Vagina (tissue), 2 donors: ENCODE data around the gene CNGB1. TPM values are rescaled to one million over a fixed set of nuclear protein-coding genes. Genes with fewer than 3 reads are reported as not detected.
"Not testable (repeated sequence)": the region's sequence is repeated elsewhere in the genome, so short reads cannot be mapped to it uniquely, and the experiment has no call there.

ENCODE experiments used
- DNase-seq, 2 donors: peaks; one replicate each; pipeline ENCODE4 v3.0.0-alpha.2; 2017; ENCODE audit errors: extremely low spot score in 2 of 2
- H3K27ac ChIP-seq: fragments of 200-600 bp; sonication (generic); one replicate; pipeline ENCODE4 v1.5.1; 2019
- H3K27me3 ChIP-seq: fragments of 200-600 bp; sonication (generic); one replicate; pipeline ENCODE4 v1.5.1; 2019
- H3K36me3 ChIP-seq, 2 donors: fragments of 200-600 bp; sonication (generic); one replicate each; pipeline ENCODE4 v1.5.1; 2017 to 2019
- H3K4me1 ChIP-seq: fragments of 200-600 bp; sonication (generic); one replicate; pipeline ENCODE4 v1.5.1; 2019
- H3K4me3 ChIP-seq, 2 donors: fragments of 200-600 bp; sonication (generic); 1 replicate in 1 of 2; 2 replicates in 1 of 2; pipeline ENCODE4 v1.5.1; 2016 to 2019
- H3K9me3 ChIP-seq: fragments of 200-600 bp; sonication (generic); one replicate; pipeline ENCODE4 v1.5.1; 2019
- POLR2A ChIP-seq, 2 donors: fragments of 450-650 bp; IDR thresholded peaks; one replicate each; pipeline ENCODE4 v1.6.1; 2017; ENCODE audit warnings: antibody characterized with exemption in 2 of 2, mild to moderate bottlenecking in 2 of 2, moderate library complexity in 2 of 2
- POLR2AphosphoS5 ChIP-seq, 2 donors: sonication (generic); formaldehyde crosslinking; IDR thresholded peaks; one replicate each; pipeline ENCODE4 v1.9.0; 2017; ENCODE audit warnings: antibody characterized with exemption in 2 of 2, mild to moderate bottlenecking in 2 of 2, low read depth in 1 of 2; ENCODE audit not compliant: insufficient read depth in 1 of 2
- intact Hi-C: fragments of 100-400 bp; cut with DNase I; formaldehyde crosslinking; loops from one replicate; pipeline ENCODE4 v1.15.1; 2023
- total RNA-seq: library from RNA; depleted of rRNA; stranded (reverse); fragments of >200 nt; gene quantifications from one replicate; pipeline ENCODE4 v1.2.3, GENCODE V29; 2016
- TF ChIP-seq, protein P1 (sequence below), 3 experiments: fragments of 450-650 bp in 2 of 3; fragments of 200-600 bp in 1 of 3; sonication (generic) in 1 of 3; IDR thresholded peaks; one replicate each; pipeline ENCODE4 v1.5.1; 2017 to 2019; ENCODE audit warnings: antibody characterized with exemption in 3 of 3, mild to moderate bottlenecking in 2 of 3, moderate library complexity in 2 of 3

Gene CNGB1
- total RNA-seq, 1 donor from 2014 or later = not detected

GRCh38 chr16:57946181-57946801 is 24.6 kb downstream of the CNGB1 start:
- H3K9me3 ChIP-seq = no peaks in the 10 kb centered on the region
- no peak for DNase-seq
- H3K27ac ChIP-seq = no peak overlapping the region
- H3K27me3 ChIP-seq = no peaks in the 10 kb centered on the region
- H3K4me3 ChIP-seq = no peak overlapping the region
- H3K4me1 ChIP-seq = no peaks in the 10 kb centered on the region
- intact Hi-C loops = no loop called here
- no peaks in the 10 kb centered on the region for H3K36me3 ChIP-seq
- no peak for TF ChIP-seq POLR2AphosphoS5 (IDR thresholded peaks at IDR 0.05; ENCODE audit: insufficient read depth in 1 of 2, low read depth in 1 of 2)

GRCh38 chr16:57945740-57946138 is 25.2 kb downstream of the CNGB1 start:
- intact Hi-C loops = no loop called here
- DNase-seq = no peak
- no peak overlapping the region for H3K27ac ChIP-seq
- H3K36me3 ChIP-seq = no peaks in the 10 kb centered on the region
- no peaks in the 10 kb centered on the region for H3K4me1 ChIP-seq
- no peaks in the 10 kb centered on the region for H3K9me3 ChIP-seq
- TF ChIP-seq, protein P1, sequence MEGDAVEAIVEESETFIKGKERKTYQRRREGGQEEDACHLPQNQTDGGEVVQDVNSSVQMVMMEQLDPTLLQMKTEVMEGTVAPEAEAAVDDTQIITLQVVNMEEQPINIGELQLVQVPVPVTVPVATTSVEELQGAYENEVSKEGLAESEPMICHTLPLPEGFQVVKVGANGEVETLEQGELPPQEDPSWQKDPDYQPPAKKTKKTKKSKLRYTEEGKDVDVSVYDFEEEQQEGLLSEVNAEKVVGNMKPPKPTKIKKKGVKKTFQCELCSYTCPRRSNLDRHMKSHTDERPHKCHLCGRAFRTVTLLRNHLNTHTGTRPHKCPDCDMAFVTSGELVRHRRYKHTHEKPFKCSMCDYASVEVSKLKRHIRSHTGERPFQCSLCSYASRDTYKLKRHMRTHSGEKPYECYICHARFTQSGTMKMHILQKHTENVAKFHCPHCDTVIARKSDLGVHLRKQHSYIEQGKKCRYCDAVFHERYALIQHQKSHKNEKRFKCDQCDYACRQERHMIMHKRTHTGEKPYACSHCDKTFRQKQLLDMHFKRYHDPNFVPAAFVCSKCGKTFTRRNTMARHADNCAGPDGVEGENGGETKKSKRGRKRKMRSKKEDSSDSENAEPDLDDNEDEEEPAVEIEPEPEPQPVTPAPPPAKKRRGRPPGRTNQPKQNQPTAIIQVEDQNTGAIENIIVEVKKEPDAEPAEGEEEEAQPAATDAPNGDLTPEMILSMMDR (IDR thresholded peaks at IDR 0.05) = no peak
- no peak for TF ChIP-seq POLR2AphosphoS5 (IDR thresholded peaks at IDR 0.05; ENCODE audit: insufficient read depth in 1 of 2, low read depth in 1 of 2)
- no peak for TF ChIP-seq POLR2A (IDR thresholded peaks at IDR 0.05)
- no peaks in the 10 kb centered on the region for H3K27me3 ChIP-seq
- no peak overlapping the region for H3K4me3 ChIP-seq

DNA sequence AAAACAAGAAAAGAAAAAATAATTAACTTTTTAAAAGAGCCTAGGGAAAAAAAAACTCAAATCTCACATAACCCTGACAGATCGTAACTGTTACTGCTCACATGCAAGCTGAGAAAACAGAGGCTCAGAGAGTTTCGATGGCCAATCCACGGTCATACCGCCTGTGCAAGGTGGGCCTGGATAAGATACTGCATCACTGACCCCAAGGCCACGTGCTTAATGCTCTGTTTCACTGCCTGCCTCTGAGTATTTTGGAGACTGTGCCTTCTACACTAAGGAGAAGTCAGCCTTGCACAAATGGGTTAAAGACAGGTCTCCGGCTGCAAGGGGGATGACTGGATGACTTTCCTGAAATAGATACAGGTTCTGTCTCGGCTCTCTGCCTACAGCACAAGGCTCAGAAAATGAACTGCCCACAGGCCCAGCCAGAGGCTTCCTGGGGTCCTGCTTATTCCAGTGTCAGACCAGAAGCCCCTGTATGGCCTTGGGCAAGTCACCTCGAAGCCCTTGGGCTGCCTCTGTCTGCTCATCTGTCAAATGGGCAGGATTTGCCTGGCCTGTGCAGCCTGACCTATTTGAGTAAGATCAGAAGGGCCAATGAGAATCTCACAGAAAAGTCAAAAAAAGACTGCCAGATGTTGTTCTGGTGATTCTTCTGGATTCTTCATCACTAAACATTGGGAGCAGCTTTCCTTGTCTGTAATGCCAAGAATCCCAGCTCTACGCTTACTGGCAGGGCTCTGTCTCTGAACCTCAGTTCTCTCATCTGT is 25.8 kb downstream of the CNGB1 start:
- Histone ChIP-seq H3K36me3 (no peaks in the 10 kb centered on the region), H3K27me3 (no peaks in the 10 kb centered on the region), H3K4me1 (no peaks in the 10 kb centered on the region), H3K4me3 (no peak overlapping the region), H3K27ac (no peak overlapping the region), H3K9me3 (no peaks in the 10 kb centered on the region)
- intact Hi-C loops = no loop called here
- TF ChIP-seq, protein P1 (IDR thresholded peaks at IDR 0.05) = no peak
- TF ChIP-seq POLR2A (IDR thresholded peaks at IDR 0.05) (no peak), POLR2AphosphoS5 (IDR thresholded peaks at IDR 0.05; ENCODE audit: insufficient read depth in 1 of 2, low read depth in 1 of 2) (no peak)
- DNase-seq = no peak

GRCh38 chr16:57943381-57943780 is 27.5 kb downstream of the CNGB1 start:
- DNase-seq, H3K4me1 ChIP-seq, H3K27me3 ChIP-seq, H3K4me3 ChIP-seq, H3K27ac ChIP-seq, H3K9me3 ChIP-seq, intact Hi-C loops, H3K36me3 ChIP-seq: not testable (repeated sequence)

GRCh38 chr16:57941901-57942300 is 29.0 kb downstream of the CNGB1 start:
- H3K27ac ChIP-seq, H3K4me3 ChIP-seq, H3K9me3 ChIP-seq, H3K27me3 ChIP-seq, H3K4me1 ChIP-seq, H3K36me3 ChIP-seq, intact Hi-C loops, DNase-seq: not testable (repeated sequence)

DNA sequence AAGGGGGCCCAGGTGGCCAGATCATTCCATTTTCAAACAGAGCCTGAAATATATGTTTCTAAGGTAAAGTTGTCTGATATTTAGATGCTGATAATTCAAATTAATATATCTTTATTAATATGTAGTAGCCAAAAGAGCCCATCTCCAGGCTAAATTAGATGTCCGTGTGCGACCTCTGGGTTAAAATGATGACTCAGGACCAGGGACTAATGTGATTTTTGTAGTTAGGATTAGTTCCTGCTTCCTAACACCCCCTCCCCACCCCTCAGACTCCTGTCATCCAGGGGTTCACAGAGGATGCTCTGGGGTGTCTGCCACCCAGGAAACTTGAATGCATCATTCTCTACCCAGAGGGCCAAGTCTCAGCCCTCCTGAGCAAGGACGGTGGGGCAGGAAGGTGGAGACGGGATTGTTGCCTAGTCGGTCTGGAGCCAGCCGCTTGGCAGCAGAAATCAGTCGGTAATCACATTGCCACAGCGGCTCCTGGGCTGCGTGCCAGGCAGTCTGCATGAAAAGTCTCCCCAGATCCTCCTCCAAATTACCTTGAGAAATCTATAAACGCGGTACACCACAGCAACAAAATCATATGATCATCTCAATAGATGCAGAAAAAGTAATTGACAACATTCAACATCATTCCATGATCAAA is 29.8 kb downstream of the CNGB1 start:
- intact Hi-C loops = no loop called here
- Histone ChIP-seq H3K4me1 (peaks cover 10% of the 10 kb centered on the region), H3K9me3 (no peaks in the 10 kb centered on the region), H3K27ac (no peak overlapping the region), H3K4me3 (no peak overlapping the region), H3K36me3 (no peaks in the 10 kb centered on the region), H3K27me3 (no peaks in the 10 kb centered on the region)
- TF ChIP-seq POLR2A (IDR thresholded peaks at IDR 0.05) (no peak), POLR2AphosphoS5 (IDR thresholded peaks at IDR 0.05; ENCODE audit: insufficient read depth in 1 of 2, low read depth in 1 of 2) (no peak)
- TF ChIP-seq, protein P1 (IDR thresholded peaks at IDR 0.05) = no peak
- no peak for DNase-seq
